Measurements from ENCODE around the gene OXNAD1.

Gene OXNAD1

DNA sequence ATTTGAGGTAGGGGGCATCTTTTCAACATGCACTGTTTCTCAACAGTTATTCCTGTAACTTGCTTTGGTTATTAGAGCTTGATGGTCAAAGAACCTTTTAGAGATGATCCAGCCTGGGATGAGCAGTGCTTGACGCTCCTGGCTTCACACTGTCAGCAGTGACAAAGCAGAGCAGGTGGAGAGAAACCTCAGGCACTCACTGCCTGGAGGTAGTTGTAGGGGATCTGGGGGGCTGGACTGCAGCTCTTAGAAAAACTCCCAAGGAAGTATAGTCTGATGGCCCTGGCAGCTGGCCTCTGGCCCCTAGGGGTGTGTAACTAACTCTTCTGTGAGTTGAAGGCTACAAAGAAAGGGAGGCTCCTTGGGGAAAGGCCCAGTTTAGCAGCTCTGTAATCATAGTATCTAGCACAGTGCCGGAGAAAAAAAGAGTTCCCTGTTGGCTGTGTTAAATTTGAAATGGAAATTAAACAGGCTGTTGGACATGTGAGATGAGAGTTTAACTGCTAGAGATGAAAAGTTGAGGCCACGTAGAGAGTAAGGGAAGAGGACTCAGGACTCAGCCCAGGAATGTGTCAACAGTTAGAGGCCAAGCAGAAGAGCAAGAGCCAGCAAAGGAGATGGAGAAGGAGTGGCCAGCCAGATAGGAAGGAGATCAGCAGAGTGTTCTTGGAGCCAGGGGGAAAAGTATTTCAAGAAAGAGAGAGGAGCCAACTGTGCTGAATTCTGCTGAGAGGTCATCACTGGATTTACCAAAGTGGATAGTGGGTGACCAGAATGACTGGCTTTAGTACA, 14.2 kb downstream of the OXNAD1 start:
- no peak for DNase-seq (ENCODE audit: low read depth)

- no peak for DNase-seq (ENCODE audit: low read depth)
Measured at GRCh38 chr3:16280671-16281070, 15.7 kb downstream of the OXNAD1 start.

DNA sequence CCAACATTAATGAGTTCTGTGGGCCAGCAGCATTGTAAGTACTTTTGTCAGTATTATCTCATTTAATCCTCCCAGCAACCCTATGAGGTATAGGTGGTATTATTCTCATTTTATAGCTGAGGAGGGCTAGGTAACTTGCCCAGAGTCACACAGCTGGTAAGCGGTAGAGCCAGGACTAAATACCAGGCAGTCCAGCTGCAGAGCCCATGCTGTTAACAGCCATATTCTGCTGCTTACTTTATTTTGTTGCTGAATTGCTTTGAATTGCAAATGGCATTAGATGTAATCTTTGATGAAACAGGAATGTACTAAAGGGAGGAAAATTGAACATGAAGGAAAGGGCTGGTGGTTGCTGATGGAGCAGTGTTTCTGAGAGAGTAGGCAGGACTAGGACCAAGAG, 19.6 kb downstream of the OXNAD1 start:
- no peak for DNase-seq (ENCODE audit: low read depth)

- no peak for DNase-seq (ENCODE audit: low read depth)
Measured at GRCh38 chr3:16286161-16286560, 21.1 kb downstream of the OXNAD1 start.

DNA sequence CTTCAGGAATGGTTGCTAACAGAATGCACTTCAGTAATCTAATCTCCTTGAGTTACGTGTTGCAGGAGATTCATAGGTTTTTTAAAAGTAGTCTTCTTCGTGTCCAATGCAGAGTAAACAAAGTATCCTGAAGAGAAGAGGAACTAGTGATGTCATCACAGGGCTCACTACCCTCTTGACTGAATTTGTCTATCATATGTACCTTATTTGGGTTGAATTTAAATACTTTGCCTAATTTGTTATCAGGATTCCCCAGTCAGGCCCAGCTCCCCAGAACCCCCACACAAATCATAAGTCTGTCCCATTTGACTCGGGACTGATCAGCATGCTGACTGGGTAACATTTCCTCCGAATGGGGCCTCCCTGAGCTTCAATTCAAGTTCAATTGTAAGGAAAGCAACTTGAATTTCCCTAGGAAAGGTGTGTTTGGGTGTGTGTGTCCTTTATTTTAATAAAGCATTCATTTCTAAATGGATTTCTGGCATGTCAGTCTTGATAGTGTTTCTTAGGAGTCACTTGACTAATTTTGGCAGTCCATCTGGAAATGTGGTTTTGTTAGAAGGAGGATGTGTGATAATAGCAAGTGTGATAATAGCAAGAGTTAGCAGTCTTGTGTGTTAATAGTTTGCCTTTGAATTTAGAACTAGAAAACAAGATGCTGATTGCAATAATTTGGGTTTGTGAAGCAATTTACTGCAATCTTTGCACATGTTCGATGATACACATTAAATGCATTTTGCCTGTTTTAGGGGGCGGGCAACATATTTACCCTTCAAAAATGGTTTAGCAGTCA, 21.9 kb downstream of the OXNAD1 start:
- DNase-seq (ENCODE audit: low read depth): no peak

DNA sequence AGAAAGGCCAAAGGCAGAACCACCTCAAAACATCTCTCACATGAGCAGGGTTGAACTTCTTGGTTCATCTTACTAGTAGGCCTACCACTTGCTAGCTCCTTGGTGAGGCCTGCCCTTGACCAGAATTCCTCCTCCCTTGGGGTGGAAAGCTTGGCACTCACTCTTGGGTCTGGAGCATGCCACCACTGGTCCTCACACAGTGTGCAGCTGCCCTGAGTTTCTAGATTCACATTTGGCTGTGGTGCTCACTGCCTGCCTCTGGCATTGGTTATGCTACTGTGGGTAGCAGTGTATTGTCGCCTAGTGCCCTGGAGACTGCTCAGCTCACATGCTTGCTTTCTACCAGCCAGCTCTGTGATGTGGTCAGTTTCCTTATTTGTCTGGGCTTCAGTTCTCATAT, 23.7 kb downstream of the OXNAD1 start:
- DNase-seq (ENCODE audit: low read depth): no peak

- DNase-seq (ENCODE audit: low read depth): no peak
Measured at GRCh38 chr3:16289144-16289889, 24.3 kb downstream of the OXNAD1 start.

DNA sequence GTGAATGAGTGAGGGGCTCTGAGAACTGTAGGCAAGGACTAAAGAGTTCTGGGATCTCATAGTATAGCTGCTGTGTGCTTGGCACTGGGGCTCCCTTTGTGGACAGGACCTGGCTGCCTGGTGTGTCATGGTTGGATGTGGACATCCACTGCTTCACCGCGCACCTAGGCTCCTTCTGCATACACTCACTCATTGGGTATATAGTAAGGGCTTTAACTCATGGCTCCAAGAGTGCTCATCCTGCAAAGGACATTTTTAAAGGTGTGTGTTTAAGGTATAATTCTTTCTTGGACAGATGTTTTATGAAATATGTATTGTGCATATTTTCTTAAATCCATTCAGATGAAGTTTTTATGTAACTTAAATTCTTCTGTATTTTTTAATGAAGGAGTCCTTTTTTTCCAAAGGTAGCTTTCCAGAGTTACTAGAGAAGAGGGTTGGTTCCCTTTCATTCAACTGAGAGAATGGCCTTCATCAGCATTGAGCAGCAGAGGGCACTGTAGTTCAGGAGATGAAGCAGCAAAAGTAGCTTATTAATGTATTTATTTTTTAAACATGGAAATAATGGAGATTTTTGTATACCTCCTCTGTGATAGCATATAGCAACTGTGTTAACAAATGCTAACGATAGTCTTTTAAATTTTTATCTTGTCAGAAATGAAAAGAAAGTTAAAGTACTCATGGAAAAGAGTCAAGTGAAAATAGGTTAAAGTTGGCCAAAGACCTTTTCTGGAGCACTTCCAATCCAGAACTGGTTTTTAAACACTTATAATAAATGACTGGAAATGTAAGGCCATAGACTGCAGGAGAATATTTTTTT, 25.2 kb downstream of the OXNAD1 start:
- DNase-seq (ENCODE audit: low read depth): peak; percentile 36

GRCh38 chr3:16290827-16291196, 25.8 kb downstream of the OXNAD1 start:
- no peak for DNase-seq (ENCODE audit: low read depth)

- no peak for DNase-seq (ENCODE audit: low read depth)
Measured at GRCh38 chr3:16294844-16295243, 29.8 kb downstream of the OXNAD1 start.

- no peak for DNase-seq (ENCODE audit: low read depth)
Measured at GRCh38 chr3:16295298-16295890, 30.4 kb downstream of the OXNAD1 start.

GRCh38 chr3:16297997-16298885, 33.2 kb downstream of the OXNAD1 start:
- no peak for DNase-seq (ENCODE audit: low read depth)

DNA sequence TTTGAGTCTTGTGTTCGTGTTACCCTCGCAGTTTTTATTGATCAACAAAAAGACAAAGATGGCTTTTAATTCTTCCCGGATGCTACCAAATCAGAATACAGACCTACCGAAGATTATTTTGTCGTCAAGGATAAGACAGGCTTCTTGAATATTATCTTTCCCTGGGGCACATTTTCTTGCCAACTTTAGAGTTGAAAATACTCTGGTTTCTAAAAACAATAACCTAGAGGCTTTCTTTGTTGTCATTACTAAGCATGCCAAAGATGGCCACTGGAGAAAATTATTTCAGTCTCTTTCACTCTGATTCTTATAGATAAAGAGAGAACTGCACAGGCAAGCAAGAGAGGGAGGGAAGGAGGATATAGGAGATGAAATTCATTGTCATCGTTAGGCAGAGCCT, 33.9 kb downstream of the OXNAD1 start:
- DNase-seq (ENCODE audit: low read depth): no peak

DNA sequence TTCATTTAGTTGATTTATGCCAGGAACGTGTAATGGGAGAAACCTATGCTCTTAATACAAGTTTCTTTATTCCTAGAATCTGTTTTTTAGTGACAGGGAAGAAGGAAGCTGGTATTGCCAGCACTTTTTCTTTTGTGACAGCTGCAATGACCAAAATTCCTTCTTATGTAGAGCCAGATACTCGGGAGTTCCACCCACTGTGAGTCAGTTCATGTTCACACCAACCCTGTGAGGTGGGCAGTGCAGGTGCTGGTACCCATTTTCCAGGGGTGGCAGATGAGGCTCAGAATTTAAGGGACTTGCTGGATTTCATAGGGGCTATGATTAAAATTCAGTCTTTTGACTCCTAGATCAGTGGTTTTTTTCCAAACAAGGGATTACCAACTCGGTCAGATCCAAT, 34.7 kb downstream of the OXNAD1 start:
- DNase-seq (ENCODE audit: low read depth): no peak

GRCh38 chr3:16300307-16300706, 35.3 kb downstream of the OXNAD1 start:
- no peak for DNase-seq (ENCODE audit: low read depth)

DNA sequence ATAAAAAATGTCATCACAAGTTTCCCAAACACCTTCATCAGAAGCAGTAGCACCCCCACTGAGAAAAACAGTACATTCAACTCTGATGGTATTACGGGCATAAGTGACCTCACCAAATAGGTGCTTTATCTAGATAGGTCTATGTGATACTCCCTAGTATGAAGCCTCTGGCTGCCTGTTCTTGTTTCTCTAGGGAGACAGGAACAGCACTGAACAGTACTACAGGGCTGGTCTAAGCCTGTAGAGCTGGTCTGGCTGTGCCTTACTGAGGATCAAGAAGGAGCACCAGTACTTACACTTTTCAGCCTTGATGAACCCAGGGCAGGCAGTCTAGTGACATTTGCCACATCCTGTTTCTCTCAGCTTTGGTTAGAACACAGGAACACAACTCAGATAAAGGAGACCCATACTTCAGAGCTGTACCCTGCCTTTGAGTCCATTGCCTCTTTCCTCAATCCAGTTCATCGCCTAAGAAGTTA, 35.9 kb downstream of the OXNAD1 start:
- DNase-seq (ENCODE audit: low read depth): no peak

DNA sequence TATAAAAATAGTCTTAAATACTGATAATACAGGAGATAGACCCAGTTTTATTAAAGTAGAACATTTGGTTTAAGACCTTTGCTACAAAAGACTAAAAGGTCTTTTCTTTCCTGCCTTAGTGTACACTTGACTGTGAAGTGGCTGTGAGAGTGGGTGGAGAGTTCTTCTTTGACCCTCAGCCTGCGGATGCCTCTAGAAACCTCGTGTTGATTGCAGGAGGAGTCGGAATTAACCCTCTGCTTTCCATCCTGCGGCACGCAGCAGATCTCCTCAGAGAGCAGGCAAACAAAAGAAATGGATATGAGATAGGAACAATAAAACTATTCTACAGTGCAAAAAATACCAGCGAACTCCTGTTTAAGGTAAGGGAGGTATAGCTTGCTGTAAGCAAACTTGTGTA, 36.5 kb downstream of the OXNAD1 start:
- no peak for DNase-seq (ENCODE audit: low read depth)

DNA sequence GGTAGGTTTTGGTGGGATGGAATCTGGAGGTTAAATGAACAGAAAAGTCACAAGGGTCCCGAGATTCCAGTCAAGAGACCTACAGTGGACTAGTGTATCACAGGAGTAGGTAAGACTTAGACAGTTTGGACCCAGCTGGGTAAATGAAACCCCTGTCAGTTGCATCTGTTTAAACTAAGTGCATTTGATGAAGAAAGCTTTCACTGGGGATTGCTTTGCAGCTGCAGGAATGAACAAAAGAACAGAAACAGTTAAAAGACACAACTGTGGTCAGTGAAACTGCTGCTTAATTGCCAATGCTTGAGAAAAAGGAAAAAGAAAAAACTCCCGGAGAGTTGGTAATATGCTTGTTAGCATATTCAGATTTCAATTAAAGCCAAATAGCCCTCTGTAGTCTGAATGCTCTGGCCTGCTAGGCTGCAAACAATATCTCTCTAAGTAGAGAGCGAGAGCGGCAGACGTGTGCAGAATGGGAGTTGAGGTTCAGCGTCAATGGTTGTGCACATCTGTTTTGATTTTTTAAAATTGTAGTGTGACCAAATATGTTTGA, 37.1 kb downstream of the OXNAD1 start:
- no peak for DNase-seq (ENCODE audit: low read depth)

DNA sequence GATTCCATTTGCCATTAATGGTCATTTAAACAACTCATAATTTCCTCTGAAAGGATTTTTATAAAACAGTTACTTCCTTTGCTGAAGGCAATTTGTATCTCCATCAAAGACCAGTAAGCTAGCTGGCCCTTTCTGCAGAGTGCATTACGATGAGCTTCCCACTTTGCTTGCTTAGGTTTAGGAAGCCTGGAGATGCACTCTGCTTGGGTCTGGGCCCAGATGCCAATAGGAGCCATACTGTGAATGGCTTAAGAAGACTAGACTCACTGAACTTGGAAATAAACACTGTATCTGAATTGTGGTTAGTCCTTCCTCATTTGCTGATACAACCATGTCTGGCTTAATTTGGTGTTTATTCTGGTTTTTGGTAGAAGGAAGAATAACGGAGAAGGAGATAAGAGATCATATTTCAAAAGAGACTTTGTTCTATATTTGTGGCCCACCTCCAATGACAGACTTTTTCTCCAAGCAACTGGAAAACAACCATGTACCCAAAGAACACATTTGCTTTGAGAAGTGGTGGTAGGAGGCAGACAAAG, 38.1 kb downstream of the OXNAD1 start:
- DNase-seq (ENCODE audit: low read depth): no peak

Measured in GM04504 (cell line).